Hematopoietic multipotent progenitor cell (in vitro differentiated cells): Measurements from ENCODE around the gene TMEM164. TPM values are rescaled to one million over a fixed set of nuclear protein-coding genes. Genes with fewer than 3 reads are reported as not detected.
A peak's percentile ranks its signal among the peaks of the same experiment; 100 is the strongest.

ENCODE experiments used
- DNase-seq, 3 donors: peaks; one replicate each; pipeline ENCODE4 v3.0.0-alpha.2; 2011 to 2015; ENCODE audit warnings: low read depth in 2 of 3, low spot score in 2 of 3
- total RNA-seq: library from RNA; depleted of rRNA; stranded (reverse); fragments of >200 nt; gene quantifications from one replicate; pipeline ENCODE4 v1.2.3, GENCODE V29; 2012

The TMEM164 gene
- total RNA-seq, 1 donor, result 33.1 TPM

- peak in 2 of 3 donors; percentile 14 to 40 for DNase-seq
These were observed 548 bp downstream of the TMEM164 start for GRCh38 chrX:110003167-110004156.

- no peak for DNase-seq
These were observed 1.3 kb downstream of the TMEM164 start for GRCh38 chrX:110004215-110004614.

- DNase-seq, result no peak
These were observed 1.9 kb downstream of the TMEM164 start for GRCh38 chrX:110004731-110005369.

- no peak for DNase-seq
These were observed 3.2 kb downstream of the TMEM164 start for GRCh38 chrX:110006161-110006560.

GRCh38 chrX:110006821-110007375 is 4.0 kb downstream of the TMEM164 start:
- no peak for DNase-seq

- no peak for DNase-seq
These were observed 5.2 kb downstream of the TMEM164 start for GRCh38 chrX:110008011-110008635.

GRCh38 chrX:110012818-110013485 is 10.0 kb downstream of the TMEM164 start:
- no peak for DNase-seq

- DNase-seq, result no peak
These were observed 11.1 kb downstream of the TMEM164 start for GRCh38 chrX:110013968-110014367.

- DNase-seq, result no peak
These were observed 12.1 kb downstream of the TMEM164 start for GRCh38 chrX:110015032-110015431.

- DNase-seq, result no peak
These were observed 13.0 kb downstream of the TMEM164 start for GRCh38 chrX:110015915-110016314.

- DNase-seq, result no peak
These were observed 17.6 kb downstream of the TMEM164 start for GRCh38 chrX:110020536-110020935.

GRCh38 chrX:110021258-110022022 is 18.5 kb downstream of the TMEM164 start:
- no peak for DNase-seq

- no peak for DNase-seq
These were observed 19.9 kb downstream of the TMEM164 start for GRCh38 chrX:110022599-110023448.

GRCh38 chrX:110025395-110025794 is 22.5 kb downstream of the TMEM164 start:
- DNase-seq, result no peak

GRCh38 chrX:110026099-110026844 is 23.4 kb downstream of the TMEM164 start:
- DNase-seq, result no peak

GRCh38 chrX:110032534-110033147 is 29.7 kb downstream of the TMEM164 start:
- no peak for DNase-seq

- DNase-seq, result no peak
These were observed 31.1 kb downstream of the TMEM164 start for GRCh38 chrX:110034036-110034435.
